Esophagus muscularis mucosa (tissue), 4 donors: Measurements from ENCODE around the gene SPATA20.

Source experiments
- EP300 ChIP-seq: sonication (generic); formaldehyde crosslinking; IDR thresholded peaks from one replicate; pipeline ENCODE4 v1.6.1; 2017; ENCODE audit warnings: antibody characterized with exemption
- POLR2A ChIP-seq: fragments of 450-650 bp; IDR thresholded peaks from one replicate; pipeline ENCODE4 v1.6.1; 2017; ENCODE audit warnings: antibody characterized with exemption, moderate library complexity, mild to moderate bottlenecking, low read depth
- TF ChIP-seq, protein P1 (sequence below), 3 experiments: fragments of 200-600 bp in 2 of 3; fragments of 450-650 bp in 1 of 3; sonication (generic) in 2 of 3; IDR thresholded peaks; one replicate each; pipeline ENCODE4 v1.5.1; 2017 to 2019; ENCODE audit warnings: antibody characterized with exemption in 3 of 3, mild to moderate bottlenecking in 2 of 3, moderate library complexity in 1 of 3

DNA sequence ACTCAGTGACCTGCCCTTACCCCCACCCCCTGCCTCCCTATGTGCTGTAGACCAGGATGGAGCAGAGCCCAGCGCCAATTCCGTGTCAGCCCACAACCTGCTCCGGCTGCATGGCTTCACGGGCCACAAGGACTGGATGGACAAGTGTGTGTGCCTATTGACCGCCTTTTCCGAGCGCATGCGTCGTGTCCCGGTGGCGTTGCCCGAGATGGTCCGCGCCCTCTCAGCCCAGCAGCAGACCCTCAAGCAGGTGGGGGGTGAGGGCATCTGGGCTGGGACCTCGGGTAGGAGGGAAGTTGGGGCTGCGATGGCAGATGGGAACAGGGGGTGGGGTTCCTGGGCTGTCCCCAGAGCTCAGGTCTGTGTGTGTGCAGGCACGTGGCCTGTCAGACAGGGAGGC, 7.2 kb downstream of the SPATA20 start:
- TF ChIP-seq POLR2A (no peak), EP300 (no peak)
- TF ChIP-seq, protein P1, sequence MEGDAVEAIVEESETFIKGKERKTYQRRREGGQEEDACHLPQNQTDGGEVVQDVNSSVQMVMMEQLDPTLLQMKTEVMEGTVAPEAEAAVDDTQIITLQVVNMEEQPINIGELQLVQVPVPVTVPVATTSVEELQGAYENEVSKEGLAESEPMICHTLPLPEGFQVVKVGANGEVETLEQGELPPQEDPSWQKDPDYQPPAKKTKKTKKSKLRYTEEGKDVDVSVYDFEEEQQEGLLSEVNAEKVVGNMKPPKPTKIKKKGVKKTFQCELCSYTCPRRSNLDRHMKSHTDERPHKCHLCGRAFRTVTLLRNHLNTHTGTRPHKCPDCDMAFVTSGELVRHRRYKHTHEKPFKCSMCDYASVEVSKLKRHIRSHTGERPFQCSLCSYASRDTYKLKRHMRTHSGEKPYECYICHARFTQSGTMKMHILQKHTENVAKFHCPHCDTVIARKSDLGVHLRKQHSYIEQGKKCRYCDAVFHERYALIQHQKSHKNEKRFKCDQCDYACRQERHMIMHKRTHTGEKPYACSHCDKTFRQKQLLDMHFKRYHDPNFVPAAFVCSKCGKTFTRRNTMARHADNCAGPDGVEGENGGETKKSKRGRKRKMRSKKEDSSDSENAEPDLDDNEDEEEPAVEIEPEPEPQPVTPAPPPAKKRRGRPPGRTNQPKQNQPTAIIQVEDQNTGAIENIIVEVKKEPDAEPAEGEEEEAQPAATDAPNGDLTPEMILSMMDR (IDR thresholded peaks at IDR 0.05), result no peak
